A549 treated with DMSO at 1 μM for 4 hours (cell line): Measurements from ENCODE around the gene NOSIP. TPM values are rescaled to one million over a fixed set of nuclear protein-coding genes. Genes with fewer than 3 reads are reported as not detected.

Experiments
- total RNA-seq: library from RNA; stranded (reverse); fragments of 200-300 nt; extraction: Qiagen RNA extraction; gene quantifications from 5 replicates; pipeline ENCODE4 v1.2.3, GENCODE V29; 2022; ENCODE audit warnings: low read depth

Gene NOSIP
- total RNA-seq = 84.6 to 109 TPM (median 95.2 TPM) in 5 replicates

GRCh38 chr19:49580264-49581006, at the start of gene NOSIP:
Gene NOSIP, minus strand, starts transcription at chr19:49580556. Its CDS starts 19,865 bp downstream, at chr19:49560691.

GRCh38 chr19:49590971-49591730, 10.8 kb upstream of the NOSIP start, which contains the start of gene PRR12:
Gene PRR12, plus strand, starts transcription at chr19:49591182. Its CDS starts 473 bp downstream, at chr19:49591655.

GRCh38 chr19:49581007-49581508, 702 bp upstream of the NOSIP start, which contains the start of gene PRRG2:
Gene PRRG2, plus strand, starts transcription at chr19:49581316. Its CDS starts 1,904 bp downstream, at chr19:49583220.

Other genes starting within 250 kb of the NOSIP start
- not detected in 5 replicates for gene CD37, start 245.2 kb downstream of the NOSIP start, total RNA-seq
- 14.1 to 23.1 TPM (median 18.6 TPM) in 5 replicates for gene TEAD2, start 218.1 kb downstream of the NOSIP start, total RNA-seq
- 0.33 to 0.78 TPM (median 0.62 TPM) in 5 replicates for gene DKKL1, start 216.7 kb downstream of the NOSIP start, total RNA-seq
- gene KASH5, start 192.3 kb downstream of the NOSIP start, total RNA-seq = not detected in 5 replicates
- gene PTH2, start 157.1 kb downstream of the NOSIP start, total RNA-seq = not detected in 5 replicates
- gene GFY, start 155.2 kb downstream of the NOSIP start, total RNA-seq = 0.07 to 0.22 TPM (median 0.18 TPM) in 4 of 5 replicates, not detected in the other
- 0.49 to 0.63 TPM (median 0.61 TPM) in 5 replicates for gene SLC17A7, start 139.0 kb downstream of the NOSIP start, total RNA-seq
- gene PIH1D1, start 128.7 kb downstream of the NOSIP start, total RNA-seq = 87.2 to 97.5 TPM (median 96.7 TPM) in 5 replicates
- 14.5 to 29.0 TPM (median 22.6 TPM) in 5 replicates for gene ALDH16A1, start 127.3 kb downstream of the NOSIP start, total RNA-seq
- 0.68 to 1.7 TPM (median 1.2 TPM) in 5 replicates for gene FLT3LG, start 106.3 kb downstream of the NOSIP start, total RNA-seq
- 3,835 to 4,657 TPM (median 3,991 TPM) in 5 replicates for gene RPL13A, start 92.9 kb downstream of the NOSIP start, total RNA-seq
- 3,649 to 5,162 TPM (median 3,839 TPM) in 5 replicates for gene RPS11, start 84.1 kb downstream of the NOSIP start, total RNA-seq
- 26.1 to 29.8 TPM (median 28.3 TPM) in 5 replicates for gene FCGRT, start 67.9 kb downstream of the NOSIP start, total RNA-seq
- gene RCN3, start 52.6 kb downstream of the NOSIP start, total RNA-seq = 1.5 to 2.1 TPM (median 1.7 TPM) in 5 replicates
- 0.54 to 1.2 TPM (median 0.87 TPM) in 5 replicates for gene PRRG2, start 760 bp upstream of the NOSIP start, total RNA-seq
- gene PRR12, start 10.6 kb upstream of the NOSIP start, total RNA-seq = 27.6 to 35.1 TPM (median 29.7 TPM) in 5 replicates
- 83.1 to 125 TPM (median 114 TPM) in 5 replicates for gene RRAS, start 59.6 kb upstream of the NOSIP start, total RNA-seq
- gene SCAF1, start 61.7 kb upstream of the NOSIP start, total RNA-seq = 41.9 to 71.4 TPM (median 66.3 TPM) in 5 replicates
- 86.3 to 119 TPM (median 102 TPM) in 5 replicates for gene IRF3, start 85.3 kb upstream of the NOSIP start, total RNA-seq
- gene BCL2L12, start 85.4 kb upstream of the NOSIP start, total RNA-seq = 58.3 to 77.0 TPM (median 67.6 TPM) in 5 replicates
- 373 to 457 TPM (median 431 TPM) in 5 replicates for gene PRMT1, start 96.7 kb upstream of the NOSIP start, total RNA-seq
- gene ADM5, start 109.0 kb upstream of the NOSIP start, total RNA-seq = 4.0 to 7.6 TPM (median 5.7 TPM) in 5 replicates
- gene CPT1C, start 110.6 kb upstream of the NOSIP start, total RNA-seq = 11.6 to 14.6 TPM (median 13.4 TPM) in 5 replicates
- 0.06 TPM in 1 of 5 replicates, not detected in the others for gene TSKS, start 182.8 kb upstream of the NOSIP start, total RNA-seq
- gene AP2A1, start 186.4 kb upstream of the NOSIP start, total RNA-seq = 44.3 to 56.6 TPM (median 52.4 TPM) in 5 replicates
- gene FUZ, start 232.7 kb upstream of the NOSIP start, total RNA-seq = 13.9 to 17.0 TPM (median 15.0 TPM) in 5 replicates
- gene MED25, start 237.7 kb upstream of the NOSIP start, total RNA-seq = 51.8 to 71.0 TPM (median 61.4 TPM) in 5 replicates